H9 (cell line): ENCODE measurements around the gene IPO13. TPM values are rescaled to one million over a fixed set of nuclear protein-coding genes. Genes with fewer than 3 reads are reported as not detected.

Source experiments
- DNase-seq: peaks from one replicate; pipeline ENCODE4 v3.0.0-alpha.2; 2017
- H2AFZ ChIP-seq: one replicate; pipeline ENCODE4 v1.6.1; 2013; ENCODE audit warnings: mild to moderate bottlenecking, low read length, control low read depth, moderate library complexity
- H2AK5ac ChIP-seq: 2 replicates; pipeline ENCODE4 v1.6.1; 2013; ENCODE audit warnings: low read length, control low read depth, mixed read lengths; ENCODE audit not compliant: insufficient read length
- H2BK120ac ChIP-seq: one replicate; pipeline ENCODE4 v1.6.1; 2013; ENCODE audit warnings: low read depth, mild to moderate bottlenecking, low read length, control low read depth, inconsistent platforms; ENCODE audit not compliant: poor library complexity, severe bottlenecking
- H2BK12ac ChIP-seq: 2 replicates; pipeline ENCODE4 v1.6.1; 2013; ENCODE audit warnings: low read length, control low read depth, mixed read lengths, low read depth; ENCODE audit not compliant: insufficient read length
- H2BK15ac ChIP-seq: 2 replicates; pipeline ENCODE4 v1.6.1; 2013; ENCODE audit warnings: low read depth, low read length, control low read depth
- H2BK20ac ChIP-seq: one replicate; pipeline ENCODE4 v1.6.1; 2013; ENCODE audit warnings: low read depth, mild to moderate bottlenecking, low read length, control low read depth, inconsistent platforms; ENCODE audit not compliant: poor library complexity, severe bottlenecking
- H2BK5ac ChIP-seq: 2 replicates; pipeline ENCODE4 v1.6.1; 2013; ENCODE audit warnings: low read length, control low read depth, mixed read lengths; ENCODE audit not compliant: insufficient read length
- H3K14ac ChIP-seq: 2 replicates; pipeline ENCODE4 v1.6.1; 2013; ENCODE audit warnings: low read length, control low read depth; ENCODE audit not compliant: insufficient read depth
- H3K18ac ChIP-seq: 2 replicates; pipeline ENCODE4 v1.6.1; 2013; ENCODE audit warnings: low read depth, mild to moderate bottlenecking, mixed read lengths, low read length, control low read depth; ENCODE audit not compliant: insufficient read length
- H3K23ac ChIP-seq: 2 replicates; pipeline ENCODE4 v1.6.1; 2013; ENCODE audit warnings: low read length, control low read depth, mixed read lengths, low read depth; ENCODE audit not compliant: insufficient read length
- H3K23me2 ChIP-seq: 2 replicates; pipeline ENCODE4 v1.6.1; 2013; ENCODE audit warnings: low read depth, mild to moderate bottlenecking, mixed read lengths, low read length, control low read depth; ENCODE audit not compliant: insufficient read length, poor library complexity, severe bottlenecking
- H3K27ac ChIP-seq: 2 replicates; pipeline ENCODE4 v1.5.1; 2013; ENCODE audit warnings: low read length, control low read depth, mixed read lengths, low read depth; ENCODE audit not compliant: insufficient read length
- H3K27me3 ChIP-seq: 2 replicates; pipeline ENCODE4 v1.6.1; 2013; ENCODE audit warnings: low read length, control low read depth, inconsistent platforms; ENCODE audit not compliant: insufficient read depth
- H3K4ac ChIP-seq: 2 replicates; pipeline ENCODE4 v1.6.1; 2013; ENCODE audit warnings: low read depth, mild to moderate bottlenecking, control low read depth, inconsistent platforms, low read length, moderate library complexity
- H3K4me1 ChIP-seq: 2 replicates; pipeline ENCODE4 v1.6.1; 2013; ENCODE audit warnings: low read length, control low read depth, inconsistent platforms; ENCODE audit not compliant: insufficient read depth
- H3K4me2 ChIP-seq: 2 replicates; pipeline ENCODE4 v1.6.1; 2013; ENCODE audit warnings: low read length, control low read depth, mixed read lengths; ENCODE audit not compliant: insufficient read length, insufficient read depth
- H3K56ac ChIP-seq: 2 replicates; pipeline ENCODE4 v1.6.1; 2013; ENCODE audit warnings: low read depth, mild to moderate bottlenecking, mixed read lengths, low read length, control low read depth; ENCODE audit not compliant: insufficient read length
- H3K79me1 ChIP-seq: 2 replicates; pipeline ENCODE4 v1.6.1; 2013; ENCODE audit warnings: low read depth, mild to moderate bottlenecking, moderate library complexity, low read length, control low read depth, inconsistent platforms; ENCODE audit not compliant: insufficient read depth, poor library complexity, severe bottlenecking
- H3K79me2 ChIP-seq: 2 replicates; pipeline ENCODE4 v1.6.1; 2013; ENCODE audit warnings: low read length, control low read depth, inconsistent platforms; ENCODE audit not compliant: insufficient read depth
- H3K9ac ChIP-seq: 2 replicates; pipeline ENCODE4 v1.6.1; 2013; ENCODE audit warnings: low read length, control low read depth, mixed read lengths; ENCODE audit not compliant: insufficient read length; ENCODE audit errors: extremely low read depth
- H3K9me3 ChIP-seq: one replicate; pipeline ENCODE4 v1.6.1; 2013; ENCODE audit warnings: low read depth, low read length, inconsistent platforms; ENCODE audit not compliant: control insufficient read depth
- H3T11ph ChIP-seq: one replicate; pipeline ENCODE4 v1.6.1; 2013; ENCODE audit warnings: mild to moderate bottlenecking, low read length, control low read depth, inconsistent platforms
- H4K20me1 ChIP-seq: one replicate; pipeline ENCODE4 v1.6.1; 2013; ENCODE audit not compliant: control insufficient read depth, insufficient read length, insufficient read depth
- H4K5ac ChIP-seq: 2 replicates; pipeline ENCODE4 v1.6.1; 2013; ENCODE audit warnings: low read depth, mild to moderate bottlenecking, mixed read lengths, low read length, control low read depth; ENCODE audit not compliant: insufficient read length
- H4K8ac ChIP-seq: replicated peaks from 2 replicates; pipeline ENCODE4 v1.6.1; 2013; ENCODE audit warnings: low read length, control low read depth, mixed read lengths, low read depth; ENCODE audit not compliant: insufficient read length
- H4K91ac ChIP-seq: 2 replicates; pipeline ENCODE4 v1.6.1; 2013; ENCODE audit warnings: low read depth, mild to moderate bottlenecking, moderate library complexity, mixed read lengths, low read length, control low read depth; ENCODE audit not compliant: insufficient read length
- H3K27ac Mint-ChIP-seq, 3 experiments: 2 replicates in 2 of 3; 3 replicates in 1 of 3; pipeline ENCODE4 v1.8.0; 2020 to 2021; ENCODE audit warnings: mixed read lengths in 3 of 3, mild to moderate bottlenecking in 1 of 3, moderate library complexity in 1 of 3
- H3K27me3 Mint-ChIP-seq: 2 replicates; pipeline ENCODE4 v1.8.0; 2021; ENCODE audit warnings: low read depth, mild to moderate bottlenecking, moderate library complexity, mixed read lengths
- H3K36me3 Mint-ChIP-seq, 3 experiments: 2 replicates in 2 of 3; 3 replicates in 1 of 3; pipeline ENCODE4 v1.8.0; 2020 to 2021; ENCODE audit warnings: low read depth in 3 of 3, mixed read lengths in 3 of 3; ENCODE audit not compliant: insufficient read depth in 1 of 3
- H3K4me1 Mint-ChIP-seq, 2 experiments: 2 replicates each; pipeline ENCODE4 v1.8.0; 2020; ENCODE audit warnings: mixed read lengths in 2 of 2
- H3K4me3 Mint-ChIP-seq, 2 experiments: 2 replicates in 1 of 2; 3 replicates in 1 of 2; pipeline ENCODE4 v1.8.0; 2020 to 2021; ENCODE audit warnings: mild to moderate bottlenecking in 2 of 2, mixed read lengths in 2 of 2, moderate library complexity in 1 of 2
- H3K9me3 Mint-ChIP-seq, 2 experiments: 2 replicates in 1 of 2; 3 replicates in 1 of 2; pipeline ENCODE4 v1.8.0; 2020; ENCODE audit warnings: mild to moderate bottlenecking in 2 of 2, mixed read lengths in 2 of 2, moderate library complexity in 1 of 2
- CTCF ChIP-seq: fragments of 200-600 bp; sonication (generic); conservative IDR thresholded peaks from 3 replicates; pipeline ENCODE4 v1.8.0; 2021; ENCODE audit warnings: antibody characterized with exemption, mild to moderate bottlenecking
- WGBS: extraction: QIAGEN DNeasy Blood & Tissue Kit; methylation state at CpG from one replicate; pipeline ENCODE4 v1.1.7; 2013; ENCODE audit warnings: missing lambda C conversion rate, low lambda C conversion rate, mixed read lengths; ENCODE audit not compliant: insufficient read length; ENCODE audit errors: extremely low coverage; 5-methylcytosine and 5-hydroxymethylcytosine counted together
- total RNA-seq: library from RNA; stranded (reverse); gene quantifications from 2 replicates; pipeline ENCODE4 v1.2.1, GENCODE V29; 2021

IPO13 gene
- total RNA-seq, 1 experiment from 2014 or later, result 24.5 TPM

- Histone ChIP-seq H2BK120ac (no peak overlapping the region), H4K20me1 (no peaks in the 10 kb centered on the region), H3K27me3 (no peaks in the 10 kb centered on the region), H3K79me2 (peaks cover 3% of the 10 kb centered on the region; the same call in 1 of the 2 replicates), H2BK15ac (no peak overlapping the region), H3K14ac (no peak overlapping the region), H2BK5ac (no peak overlapping the region), H2BK12ac (no peak overlapping the region), H3K23me2 (peaks cover 23% of the 10 kb centered on the region), H3K9me3 (no peaks in the 10 kb centered on the region), H3K56ac (no peak overlapping the region), H2BK20ac (no peak overlapping the region), H4K5ac (no peak overlapping the region), H3K27ac (no peak overlapping the region), H3K79me1 (peaks cover 6% of the 10 kb centered on the region), H4K8ac (no peak overlapping the region), H4K91ac (no peak overlapping the region), H3K18ac (no peak overlapping the region), H3K4ac (no peak overlapping the region), H2AK5ac (no peak overlapping the region), H2AFZ (no peak overlapping the region), H3T11ph (no peak overlapping the region), H3K4me2 (peak overlapping the region; percentile 82), H3K23ac (no peak overlapping the region), H3K9ac (peak overlapping the region; percentile 53), H3K4me1 (peaks cover 8% of the 10 kb centered on the region; the same call in 1 of the 2 replicates)
- Mint-ChIP-seq H3K9me3 (no peaks in the 10 kb centered on the region; a peak in 1 of 5 replicates), H3K4me1 (peaks cover 36 to 41% of the 10 kb centered on the region in 2 experiments), H3K4me3 (peak overlapping the region; percentile 82 to 95), H3K27me3 (no peaks in the 10 kb centered on the region), H3K27ac (no peak overlapping the region; a peak in 2 of 7 replicates), H3K36me3 (peaks cover 23 to 47% (median 43%) of the 10 kb centered on the region in 3 experiments; a peak in 6 of 7 replicates)
- WGBS, result no CpG with 5 or more reads among the region's 4 CpGs
- peak; percentile 12; the same call in 1 of the 3 replicates for TF ChIP-seq CTCF
- no peak for DNase-seq
Measured at GRCh38 chr1:43976045-43976444, 29.3 kb downstream of the IPO13 start.
